Right ventricle myocardium superior (tissue), 1 donor: Measurements from ENCODE around the gene GAPDHS. TPM values are rescaled to one million over a fixed set of nuclear protein-coding genes. Genes with fewer than 3 reads are reported as not detected.
A peak's percentile ranks its signal among the peaks of the same experiment; 100 is the strongest.

Experiments
- ATAC-seq: fragments of 200-7000 bp; cut with Tn5 transposase; one replicate; pipeline ENCODE4 v1.9.1; 2020; ENCODE audit warnings: mild to moderate bottlenecking; ENCODE audit not compliant: poor library complexity
- DNase-seq: peaks from one replicate; pipeline ENCODE4 v3.0.0-alpha.2; 2020
- intact Hi-C: fragments of 100-400 bp; cut with DNase I; formaldehyde crosslinking; loops from one replicate; pipeline ENCODE4 v1.11.2; 2022
- total RNA-seq: library from RNA; stranded (reverse); fragmentation: NEBNext Ultra II Directional; extraction: Animal tissue kit (Norgen Biotek cat#: 25700); gene quantifications from one replicate; pipeline ENCODE4 v1.2.1, GENCODE V29; 2021
- donor health status: DM: no; HTN: yes; CAD: no; lungs with severe emphysema.

The GAPDHS gene
- total RNA-seq, 1 donor from 2014 or later, result not detected

GRCh38 chr19:35509018-35509652, 24.1 kb upstream of the GAPDHS start:
- ATAC-seq (no peak), DNase-seq (no peak)
- intact Hi-C loops, result no loop called here

DNA sequence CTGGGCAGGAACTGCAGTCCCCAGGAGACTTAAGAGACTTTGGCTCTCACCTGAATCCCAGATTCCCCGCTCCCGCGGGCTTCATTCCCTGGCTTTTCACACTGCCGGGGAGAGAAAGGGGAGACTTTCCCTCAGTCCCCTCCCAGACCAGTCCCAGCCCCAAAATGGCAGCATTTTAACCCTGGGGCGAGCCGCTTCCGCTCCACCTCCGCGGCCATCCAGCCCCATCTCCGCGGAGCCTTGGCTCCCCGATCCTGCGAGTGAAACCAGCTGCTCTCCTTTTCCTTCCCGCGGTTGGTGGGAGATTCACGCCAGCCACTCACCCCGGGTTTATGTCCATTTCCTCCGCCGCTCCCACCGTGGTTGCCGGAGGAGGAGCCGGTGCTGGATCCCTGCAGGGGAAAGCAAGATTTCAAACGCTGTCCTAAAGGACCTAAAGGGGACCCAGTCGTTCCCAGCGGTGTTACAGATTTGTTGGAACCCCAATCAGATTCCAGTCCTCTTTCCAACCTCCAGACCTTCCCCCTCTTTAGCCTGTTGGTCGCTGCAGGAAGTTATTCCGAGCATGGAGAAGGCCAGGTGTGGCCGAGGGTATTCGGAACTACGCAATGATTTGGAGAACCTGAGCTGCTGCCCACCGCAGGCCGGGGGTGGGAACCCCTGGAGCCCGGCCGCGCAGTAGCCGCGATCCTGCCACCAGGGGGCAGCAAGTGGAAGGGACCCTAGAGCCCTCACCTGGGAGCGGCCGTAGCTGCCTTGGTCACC, 23.2 kb upstream of the GAPDHS start:
- ATAC-seq, result peak; percentile 94
- DNase-seq, result peak; percentile 83
- intact Hi-C loops, result no loop called here

DNA sequence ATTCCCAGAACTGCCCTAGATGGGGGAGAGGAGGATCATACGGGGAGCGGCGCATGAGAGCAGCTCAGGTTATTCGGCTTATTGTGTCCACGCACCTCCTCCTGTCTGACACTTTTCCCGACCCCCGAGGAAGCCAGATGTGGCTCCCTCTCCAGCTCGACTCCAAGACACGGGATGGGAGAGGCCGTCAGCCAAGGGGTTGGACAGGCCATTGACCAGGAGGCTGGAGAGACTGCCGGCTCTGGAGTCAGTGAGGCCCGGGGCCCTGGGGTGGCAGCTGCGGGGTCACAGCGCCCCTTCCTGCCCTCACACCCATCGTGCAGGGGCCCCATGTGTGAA, 22.7 kb upstream of the GAPDHS start:
- DNase-seq (no peak), ATAC-seq (no peak)
- intact Hi-C loops, result no loop called here

DNA sequence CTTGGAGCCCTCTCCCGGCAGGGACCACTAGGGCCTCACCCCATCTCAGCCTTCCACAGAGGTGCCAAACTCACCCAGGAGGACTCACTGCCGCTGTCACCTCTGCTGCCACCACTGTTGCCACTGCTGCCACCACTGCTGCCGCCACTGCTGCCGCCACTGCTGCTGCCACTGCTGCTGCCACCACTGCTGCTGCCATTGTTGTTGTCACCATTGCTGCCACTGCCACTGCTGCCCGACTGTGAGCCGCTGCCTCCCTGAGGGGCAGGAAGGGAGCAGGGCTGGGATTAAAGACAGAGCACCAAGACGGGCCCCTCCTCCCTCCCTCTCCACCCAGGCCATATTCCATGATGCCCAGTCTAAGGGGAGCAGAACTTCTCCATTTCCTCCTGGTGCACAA, 21.9 kb upstream of the GAPDHS start:
- no peak for ATAC-seq
- DNase-seq, result no peak
- intact Hi-C loops, result no loop called here

DNA sequence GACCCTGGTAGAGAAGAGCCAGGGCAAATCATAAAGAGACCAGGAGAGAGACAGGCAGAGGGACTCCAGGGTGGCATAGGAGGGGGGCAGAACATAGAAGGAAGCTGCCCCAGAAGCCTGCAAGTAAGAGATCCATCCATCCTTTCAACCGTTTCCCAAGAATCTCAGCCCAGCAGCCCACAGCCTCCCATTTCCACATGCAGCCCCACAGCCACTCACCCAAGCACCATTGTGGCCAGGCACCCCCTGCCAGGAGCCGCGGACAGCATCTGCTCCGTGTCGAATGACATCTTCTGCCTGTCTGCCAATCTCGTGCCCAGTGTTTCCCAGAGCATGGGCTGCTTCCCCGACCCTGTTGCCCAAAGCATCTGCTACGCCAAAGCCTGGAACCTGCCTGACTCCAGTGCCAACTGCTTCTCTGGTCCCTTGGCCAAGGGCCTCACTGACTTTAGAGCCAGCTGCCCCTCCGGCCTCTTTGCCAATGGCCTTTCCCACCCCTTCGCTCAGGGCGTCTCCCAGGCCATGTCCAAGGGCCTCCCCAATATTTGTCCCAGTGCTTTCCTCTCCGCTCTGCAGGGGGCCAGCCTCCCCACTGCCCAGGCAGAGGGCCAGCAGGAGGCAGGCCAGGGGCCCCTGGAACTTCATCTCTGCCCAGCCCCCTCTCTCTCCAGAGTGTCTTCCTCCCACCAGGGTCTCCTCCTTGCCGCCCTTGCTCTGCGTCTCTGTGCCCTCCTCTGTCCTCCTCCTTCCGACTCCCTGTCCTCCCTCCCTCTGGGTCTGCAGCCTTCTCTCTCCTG, 20.2 kb upstream of the GAPDHS start:
- intact Hi-C loops, result no loop called here
- no peak for ATAC-seq
- no peak for DNase-seq

GRCh38 chr19:35513628-35514281, 19.5 kb upstream of the GAPDHS start, which contains the start of gene DMKN:
Gene DMKN, minus strand, starts transcription at chr19:35513649. Its CDS starts 174 bp downstream, at chr19:35513475.
- ATAC-seq (no peak), DNase-seq (no peak)
- intact Hi-C loops, result no loop called here

DNA sequence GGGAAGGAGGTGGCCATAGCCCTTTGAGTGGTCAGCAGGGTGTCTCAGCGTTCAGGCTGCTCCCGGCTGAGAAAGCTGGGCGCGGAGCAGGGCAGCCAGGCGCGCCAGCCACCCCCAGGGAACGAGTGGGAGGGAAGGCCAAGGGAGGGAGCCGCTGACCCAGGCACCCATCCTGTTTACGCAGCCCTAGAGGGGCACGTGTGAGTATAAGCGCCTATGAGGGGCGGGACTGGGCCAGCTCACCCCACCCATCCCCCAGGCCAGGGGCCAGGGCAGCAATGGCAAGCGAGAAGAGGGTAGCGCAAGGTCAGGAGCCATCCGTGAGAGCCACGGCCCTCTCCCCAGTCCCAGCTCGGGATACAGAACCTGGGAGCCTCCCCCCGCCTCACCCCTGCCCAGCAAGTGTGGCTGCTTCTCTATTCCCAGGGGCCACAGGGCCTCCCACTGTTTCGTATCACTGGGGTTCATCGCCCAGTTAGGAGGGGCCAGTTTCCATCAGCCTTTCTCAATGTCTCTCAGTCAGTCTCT, 18.9 kb upstream of the GAPDHS start:
- DNase-seq (no peak), ATAC-seq (no peak)
- intact Hi-C loops, result no loop called here

- DNase-seq (no peak), ATAC-seq (no peak)
- intact Hi-C loops, result no loop called here
Observed at GRCh38 chr19:35516310-35516709, 16.9 kb upstream of the GAPDHS start.

DNA sequence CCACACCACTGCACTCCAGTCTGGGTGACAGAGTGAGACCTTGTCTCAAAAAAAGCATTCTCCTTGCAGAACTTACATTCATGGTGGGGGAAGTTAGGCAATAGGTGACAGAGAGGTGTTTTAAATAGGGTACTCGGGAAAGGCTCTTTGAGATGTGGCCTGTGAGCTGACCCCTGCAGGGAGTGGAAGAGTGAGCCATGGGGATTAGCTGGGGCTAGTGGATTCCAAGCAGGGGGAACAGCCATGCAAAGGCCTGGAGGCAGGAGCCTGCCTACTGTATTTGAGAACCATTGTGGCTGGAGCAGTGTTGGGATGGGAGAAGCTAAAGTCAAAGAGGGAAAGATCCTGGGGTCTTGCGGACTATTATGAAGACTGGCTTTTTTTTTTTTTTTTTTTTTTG, 15.9 kb upstream of the GAPDHS start:
- intact Hi-C loops, result no loop called here
- DNase-seq (no peak), ATAC-seq (no peak)

GRCh38 chr19:35518313-35518712, 14.9 kb upstream of the GAPDHS start:
- intact Hi-C loops, result no loop called here

DNA sequence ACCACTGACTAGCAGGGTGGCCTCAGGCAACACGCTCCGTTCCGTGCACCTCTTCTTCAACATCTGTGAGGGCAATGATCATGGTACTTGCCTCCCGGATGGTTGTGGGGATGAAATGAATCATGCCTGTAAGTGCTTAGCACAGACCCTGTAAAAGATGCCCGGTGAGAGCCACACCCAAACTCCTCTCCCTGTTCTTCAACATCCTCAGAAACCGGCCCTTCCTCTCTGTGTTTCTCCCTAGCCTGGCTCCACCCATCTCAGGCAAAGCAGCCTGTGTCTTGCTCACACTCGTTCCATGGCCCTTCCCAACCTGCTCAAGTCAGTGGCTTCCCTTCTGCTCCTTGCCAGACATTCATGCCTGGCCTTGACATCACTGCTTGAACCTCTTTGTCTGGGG, 14.0 kb upstream of the GAPDHS start:
- ATAC-seq (no peak), DNase-seq (no peak)
- intact Hi-C loops, result no loop called here

More at GRCh38 chr19:35518313-35518712, 14.9 kb upstream of the GAPDHS start:
- DNase-seq (no peak), ATAC-seq (no peak)

- ATAC-seq (no peak), DNase-seq (no peak)
Observed at GRCh38 chr19:35521124-35521743, 12.0 kb upstream of the GAPDHS start.

DNA sequence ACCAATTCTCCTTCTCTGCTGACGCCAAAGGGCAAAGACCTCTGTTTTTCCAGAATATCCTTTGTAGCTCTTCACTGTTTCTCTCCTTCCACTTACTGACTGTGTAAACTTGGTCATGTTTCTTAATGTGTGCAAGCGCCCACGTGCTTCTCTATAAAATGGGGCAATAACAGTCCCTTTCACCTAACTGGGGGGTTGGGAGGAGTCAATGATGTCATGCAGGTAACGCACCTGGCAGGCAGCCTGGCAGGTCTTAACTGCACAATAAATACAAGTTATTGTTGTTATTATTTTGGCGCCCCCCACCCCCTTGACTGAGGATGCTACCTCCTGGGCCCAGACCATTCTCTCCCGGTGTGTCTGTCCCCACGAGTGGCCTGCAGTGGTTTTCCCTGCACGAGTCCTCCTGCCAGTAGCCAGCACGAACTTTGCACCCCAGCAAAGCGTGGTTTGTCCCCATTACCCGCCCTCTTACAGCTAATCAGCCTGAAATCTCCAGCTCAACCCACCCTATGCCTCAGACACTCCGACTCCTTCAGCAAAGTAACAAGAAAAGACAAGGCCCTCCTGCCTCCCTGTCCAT, 10.4 kb upstream of the GAPDHS start:
- ATAC-seq (no peak), DNase-seq (no peak)
- intact Hi-C loops, result no loop called here

More at GRCh38 chr19:35521124-35521743, 12.0 kb upstream of the GAPDHS start:
- intact Hi-C loops, result no loop called here

DNA sequence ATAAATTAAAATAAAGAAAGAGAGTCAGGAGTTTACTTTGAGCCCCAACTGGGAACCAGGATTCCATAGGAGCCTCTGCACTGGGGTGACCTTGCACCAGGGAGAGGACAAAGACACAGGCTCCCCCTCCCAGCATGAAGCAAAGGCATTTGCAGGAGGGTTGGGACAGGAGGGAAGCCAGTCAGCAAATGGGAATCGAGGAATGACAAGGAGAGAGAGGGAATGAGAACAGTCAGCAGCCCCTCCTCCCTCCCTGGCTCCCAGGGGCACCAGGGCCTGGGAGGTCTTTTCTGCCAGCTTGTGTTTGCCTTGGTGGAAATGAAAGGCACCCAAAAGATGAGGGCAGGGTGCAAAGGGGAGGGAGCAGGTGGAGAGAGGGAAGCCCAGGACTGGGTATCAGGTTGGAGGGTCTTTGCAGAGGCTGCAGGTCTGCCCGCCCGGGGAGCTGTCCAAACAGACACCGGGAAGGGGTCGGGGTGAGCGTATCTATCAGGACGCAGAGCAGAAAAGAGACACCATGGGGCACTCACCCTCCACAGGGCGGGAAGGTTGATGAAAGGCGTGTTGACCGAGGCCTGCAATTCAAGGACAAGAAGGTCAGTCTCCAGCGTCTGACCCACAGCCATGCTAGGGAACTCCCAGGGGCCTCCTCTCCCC, 8.9 kb upstream of the GAPDHS start:
- intact Hi-C loops, result no loop called here
- ATAC-seq, result no peak
- DNase-seq, result no peak

GRCh38 chr19:35525873-35526272, 7.4 kb upstream of the GAPDHS start:
- ATAC-seq (no peak), DNase-seq (no peak)
- intact Hi-C loops, result no loop called here

GRCh38 chr19:35528218-35529038, 4.8 kb upstream of the GAPDHS start, which contains the start of gene SBSN:
Gene SBSN, minus strand, starts transcription at chr19:35528311. Its CDS starts 30 bp downstream, at chr19:35528281.
- ATAC-seq (no peak), DNase-seq (no peak)
- intact Hi-C loops, result no loop called here
